CD4-positive, alpha-beta T cell treated with Interleukin-10 for 1 hour (primary cell): ENCODE measurements around the gene PTGES3L.
A peak's percentile ranks its signal among the peaks of the same experiment; 100 is the strongest.

Source experiments
- DNase-seq: peaks from one replicate; pipeline ENCODE4 v3.0.0-alpha.2; 2020

The PTGES3L gene

DNA sequence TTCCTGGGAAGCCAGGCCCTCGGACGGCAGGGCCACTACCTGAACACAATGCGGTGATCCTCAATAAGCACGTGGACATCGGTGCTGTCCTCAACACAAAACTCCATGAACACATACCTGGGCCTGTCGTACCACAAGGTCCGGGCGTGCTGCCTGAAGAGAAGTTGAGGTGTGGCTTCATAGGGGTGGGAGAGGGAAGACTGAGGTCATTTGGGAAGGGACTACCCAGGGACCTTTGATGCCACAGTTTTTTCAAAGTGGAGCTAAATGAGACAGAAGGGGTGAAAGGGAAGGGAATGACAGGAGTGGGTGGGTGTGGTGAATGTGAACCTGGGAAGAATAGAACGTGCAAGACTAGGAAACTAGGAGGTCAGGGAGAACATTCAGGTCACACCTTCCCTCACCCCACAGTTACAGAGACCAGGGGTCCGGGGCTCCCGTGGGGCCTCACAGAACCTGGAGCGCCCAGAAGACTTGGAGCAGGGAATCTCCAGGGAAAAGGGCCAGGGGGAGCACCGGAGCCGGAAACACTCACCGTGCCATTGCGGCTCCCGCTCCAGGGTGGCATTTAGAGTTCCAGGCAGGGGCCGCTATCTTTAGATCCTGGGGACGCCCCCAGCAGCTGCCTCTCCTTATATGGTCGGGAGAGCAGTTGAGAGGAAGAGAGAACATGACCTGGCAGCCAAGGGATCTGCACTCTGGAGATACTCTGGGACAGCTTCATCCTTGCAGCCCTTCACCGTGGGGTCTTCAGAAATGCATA is at the start of gene PTGES3L:
Gene PTGES3L, minus strand, starts transcription at position 570 of the 763 bp plus-strand sequence. Its CDS starts 27 bp downstream, at position 543.
- peak; percentile 31 for DNase-seq

DNA sequence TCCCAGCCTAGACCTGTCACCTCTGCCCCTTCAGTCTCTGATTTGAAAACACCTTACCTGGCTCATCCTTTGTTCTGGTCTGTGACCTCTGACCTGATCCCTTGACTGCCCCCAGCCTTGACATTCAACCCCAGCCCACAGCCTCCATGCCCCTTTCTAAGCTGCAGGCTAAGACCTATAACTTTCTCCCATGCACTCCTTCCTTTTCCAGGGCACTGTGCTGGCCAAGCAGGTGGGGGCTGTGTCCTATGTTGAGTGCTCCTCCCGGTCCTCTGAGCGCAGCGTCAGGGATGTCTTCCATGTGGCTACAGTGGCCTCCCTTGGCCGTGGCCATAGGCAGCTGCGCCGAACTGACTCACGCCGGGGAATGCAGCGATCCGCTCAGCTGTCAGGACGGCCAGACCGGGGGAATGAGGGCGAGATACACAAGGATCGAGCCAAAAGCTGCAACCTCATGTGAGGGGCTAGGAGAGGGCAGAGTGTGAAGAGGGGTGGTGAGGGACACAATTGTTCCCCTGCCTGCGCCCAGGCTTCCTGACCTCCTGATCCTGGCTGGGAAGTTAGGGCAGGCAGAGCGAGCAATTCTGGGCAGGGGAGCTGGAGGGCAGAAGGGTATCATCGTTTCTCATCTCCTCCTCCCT is 48.5 kb upstream of the PTGES3L start:
- DNase-seq: no peak

- DNase-seq: no peak
These were observed 47.5 kb upstream of the PTGES3L start for GRCh38 chr17:43027091-43028032.

DNA sequence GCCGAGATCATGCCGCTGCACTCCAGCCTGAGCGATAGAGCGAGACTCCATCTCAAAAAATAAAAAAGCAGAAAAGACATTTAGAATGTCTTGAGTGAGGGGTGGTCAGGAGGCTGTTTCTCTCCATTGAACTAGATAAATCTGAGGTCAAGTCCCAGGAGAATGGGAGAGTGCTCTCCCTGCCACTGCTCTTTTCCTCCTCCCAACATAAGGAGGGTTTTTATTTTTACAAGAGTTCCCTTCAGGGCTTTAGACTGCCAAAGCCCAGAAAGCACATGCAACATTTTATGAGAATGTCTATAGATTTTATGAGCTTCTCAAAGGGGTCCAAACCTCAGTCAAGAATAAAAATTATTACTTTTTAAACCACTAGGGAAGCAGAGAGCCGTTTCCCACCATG is 46.7 kb upstream of the PTGES3L start:
- no peak for DNase-seq

DNA sequence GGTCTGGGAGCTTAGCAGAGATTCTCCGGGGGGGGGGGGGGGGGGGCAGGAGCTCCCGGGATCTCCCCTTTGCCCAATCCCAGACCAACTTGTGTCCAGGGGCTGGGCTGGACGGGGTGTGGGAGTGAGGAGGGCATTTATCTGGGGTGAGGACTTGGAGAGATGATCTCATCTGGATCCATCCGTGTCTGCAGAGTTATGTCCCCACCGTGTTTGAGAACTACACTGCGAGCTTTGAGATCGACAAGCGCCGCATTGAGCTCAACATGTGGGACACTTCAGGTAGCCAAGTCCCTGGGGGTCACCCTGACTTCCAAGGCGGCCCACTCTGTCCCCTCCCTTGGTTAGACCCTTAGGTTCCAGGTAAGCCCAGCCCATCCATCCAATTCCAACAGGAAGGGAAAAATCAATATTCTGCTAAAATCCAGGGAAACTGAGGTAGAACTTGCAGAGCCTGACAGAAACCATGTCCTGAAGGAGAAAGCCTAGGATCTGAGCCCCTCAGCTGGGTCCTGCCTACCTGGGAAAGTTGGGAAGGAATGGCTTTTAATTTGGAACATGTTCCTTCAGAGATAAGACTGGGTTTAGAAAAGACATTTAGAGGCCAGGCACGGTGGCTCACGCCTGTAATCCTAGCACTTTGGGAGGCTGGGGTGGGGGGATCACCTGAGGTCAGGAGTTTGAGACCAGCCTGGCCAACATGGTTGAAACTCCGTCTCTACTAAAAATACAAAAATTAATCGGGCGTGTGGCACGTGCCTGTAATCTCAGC is 46.1 kb upstream of the PTGES3L start:
- DNase-seq: no peak

DNA sequence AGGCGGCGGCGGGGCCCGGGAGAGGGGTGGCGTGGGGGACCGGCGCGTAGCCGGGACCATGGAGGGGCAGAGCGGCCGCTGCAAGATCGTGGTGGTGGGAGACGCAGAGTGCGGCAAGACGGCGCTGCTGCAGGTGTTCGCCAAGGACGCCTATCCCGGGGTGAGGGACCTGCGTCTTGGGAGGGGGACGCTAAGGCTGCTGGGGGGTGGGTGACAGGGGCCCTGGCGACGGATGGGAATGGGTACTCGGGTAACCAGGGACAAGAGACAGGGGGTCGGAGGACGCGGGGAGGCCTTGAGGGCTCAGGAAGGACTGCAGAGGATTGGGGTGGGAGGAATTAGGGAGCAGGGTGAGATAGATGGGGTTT is 45.4 kb upstream of the PTGES3L start:
- DNase-seq: no peak

- DNase-seq: peak; percentile 88
These were observed 44.8 kb upstream of the PTGES3L start, which contains the start of gene RND2 for GRCh38 chr17:43024407-43025289. RND2 (plus strand) TSS chr17:43025231; CDS start chr17:43025348, 117 bp downstream.

DNA sequence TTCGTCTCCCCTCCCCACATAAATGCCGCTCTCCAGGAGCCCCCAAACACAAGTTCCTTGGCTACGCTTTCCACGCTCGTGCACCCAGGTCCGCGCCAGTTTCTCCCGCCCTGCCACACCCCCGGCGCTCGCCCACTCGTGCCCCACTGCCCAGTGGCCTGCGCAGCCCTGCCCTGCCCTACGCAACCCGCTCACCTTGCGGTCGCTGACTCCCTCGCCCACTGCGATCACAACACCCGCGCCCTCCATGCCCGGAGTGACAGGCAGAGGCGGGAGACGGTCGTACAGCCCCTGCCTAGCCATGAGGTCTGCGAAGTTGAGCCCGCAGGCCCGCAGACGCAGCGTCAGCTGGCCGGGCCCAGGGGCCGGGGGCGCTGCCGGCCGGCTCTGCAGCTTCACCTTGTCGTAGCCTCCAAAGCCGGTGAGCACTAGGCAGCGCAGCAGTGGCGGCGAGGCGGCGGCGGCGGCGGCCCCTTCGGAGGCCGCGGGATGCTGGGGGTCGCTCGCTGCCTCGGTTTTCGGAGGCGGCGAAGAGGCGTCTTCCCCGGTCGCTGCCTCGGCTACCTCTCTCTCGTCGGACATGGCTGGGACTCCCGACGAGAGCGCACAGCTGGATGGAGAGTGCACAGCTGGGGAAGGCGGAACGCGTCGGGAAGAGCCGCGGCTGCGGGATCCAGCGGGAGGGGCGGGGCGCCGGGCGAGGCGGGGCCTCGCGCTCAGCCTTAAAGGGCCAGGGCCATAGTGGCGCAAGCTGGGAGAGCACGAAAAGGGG is 42.0 kb upstream of the PTGES3L start, which contains the start of gene VAT1:
Gene VAT1, minus strand, starts transcription at position 645 of the 772 bp plus-strand sequence. Its CDS starts 63 bp downstream, at position 582.
- DNase-seq: peak; percentile 67

DNA sequence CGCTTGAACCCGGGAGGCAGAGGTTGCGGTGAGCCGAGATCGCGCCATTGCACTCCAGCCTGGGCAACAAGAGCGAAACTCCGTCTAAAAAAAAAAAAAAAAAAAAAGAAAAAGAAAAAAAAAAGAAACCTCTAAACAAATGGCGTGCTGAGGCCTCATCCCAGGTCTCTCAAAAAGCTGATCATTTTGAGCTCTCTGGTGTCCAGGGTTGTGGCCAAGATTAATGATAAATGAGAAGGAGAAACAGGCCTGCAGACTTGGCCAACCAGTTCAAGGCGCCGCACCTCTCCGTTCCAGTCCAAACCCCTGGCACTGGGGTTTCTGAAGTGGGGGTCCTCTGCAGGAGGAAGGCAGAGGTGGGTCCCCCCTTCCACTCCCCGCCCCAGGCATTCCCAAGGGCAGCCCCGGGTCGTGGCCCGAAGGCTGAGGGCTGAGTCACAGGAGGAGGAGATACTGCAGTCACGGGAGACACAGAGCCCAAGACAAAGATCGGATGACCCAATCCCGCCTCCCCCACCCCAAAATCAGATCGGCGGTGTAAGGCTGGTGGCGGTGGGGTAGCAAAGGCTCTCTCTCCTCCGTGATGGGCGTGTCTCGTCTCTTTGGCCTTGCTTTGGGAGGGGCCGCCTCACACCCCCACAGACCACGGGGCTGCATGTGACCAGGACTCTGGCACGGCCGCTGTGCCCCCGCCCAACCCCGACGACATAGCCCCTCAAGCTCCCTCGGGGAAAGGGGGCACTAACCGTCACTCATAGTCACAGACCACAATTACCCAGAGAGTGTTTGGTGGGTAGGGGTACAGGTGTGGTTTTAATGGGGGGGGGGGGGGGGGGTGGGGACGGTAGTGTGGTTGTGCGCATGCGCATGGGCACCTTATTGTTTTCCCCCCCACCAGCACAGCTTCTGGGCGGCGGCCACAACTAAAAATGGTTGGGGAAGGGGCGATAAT is 41.2 kb upstream of the PTGES3L start:
- peak; percentile 45 for DNase-seq

DNA sequence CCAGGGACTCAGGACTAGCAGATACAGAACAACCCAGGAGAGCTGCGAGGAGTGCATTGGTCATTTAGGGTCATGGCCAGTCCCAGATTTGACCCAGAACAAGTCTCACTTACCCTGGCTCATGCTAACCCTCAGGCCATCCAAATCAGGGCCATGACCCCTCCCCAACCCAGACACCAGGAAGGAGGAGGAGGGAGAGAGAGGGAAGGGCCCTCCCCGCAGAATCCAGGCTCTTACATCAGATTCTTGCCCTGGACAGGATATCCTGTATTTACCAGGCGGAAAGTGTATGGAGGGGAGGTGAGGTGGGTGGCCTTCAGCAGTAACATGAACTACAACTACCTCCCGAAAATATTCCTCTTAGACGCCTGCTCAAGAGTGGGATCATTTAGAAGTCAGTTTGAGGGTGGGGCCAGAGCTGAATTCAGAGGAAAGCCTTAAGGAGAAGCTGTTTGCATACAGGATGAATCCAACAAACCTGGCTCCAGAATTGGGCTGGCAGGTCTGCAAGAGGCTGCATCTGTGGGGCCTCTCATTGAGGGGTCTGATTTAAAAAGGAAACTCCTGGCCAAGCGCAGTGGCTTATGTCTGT is 40.2 kb upstream of the PTGES3L start:
- no peak for DNase-seq

DNA sequence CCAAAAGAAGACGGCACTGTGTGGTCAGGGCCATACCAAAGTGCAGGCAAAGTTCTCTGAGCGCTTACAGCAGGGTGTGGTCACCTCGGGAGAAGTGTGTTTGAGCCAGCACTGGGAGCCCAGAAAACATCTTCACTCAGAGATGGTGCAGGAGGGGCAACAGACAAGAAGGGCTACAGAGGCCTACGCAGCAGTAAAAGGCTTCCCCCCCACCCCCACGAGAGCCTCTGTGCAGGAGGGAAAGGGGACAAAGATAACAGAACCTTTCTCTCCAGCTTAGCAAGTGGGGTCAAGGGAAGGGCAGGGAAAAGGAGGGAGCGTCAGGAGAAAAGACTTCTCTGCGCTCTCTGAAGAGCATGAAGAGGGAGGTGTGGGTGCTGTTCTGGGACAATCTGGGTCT is 39.5 kb upstream of the PTGES3L start:
- DNase-seq: no peak

DNA sequence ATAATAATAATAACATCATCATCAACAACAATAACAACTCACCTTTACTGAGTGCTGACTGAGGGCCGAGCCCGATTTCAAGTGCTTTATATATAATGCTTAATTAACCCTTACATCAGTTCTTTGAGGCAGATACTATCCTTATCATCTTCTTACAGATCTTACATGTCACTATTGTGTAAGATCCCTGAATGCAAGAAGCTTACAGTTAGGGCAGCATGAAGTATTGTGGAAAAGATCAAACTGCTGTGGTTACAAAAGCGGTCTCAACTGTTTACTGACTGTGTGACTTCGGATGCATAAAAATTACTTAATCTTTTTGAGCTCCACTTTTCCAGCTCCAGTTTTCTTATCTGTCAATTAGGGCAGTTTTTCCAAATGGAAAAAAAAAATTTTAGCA is 39.1 kb upstream of the PTGES3L start:
- DNase-seq: no peak

GRCh38 chr17:43018008-43018853 is 38.4 kb upstream of the PTGES3L start:
- peak; percentile 61 for DNase-seq

DNA sequence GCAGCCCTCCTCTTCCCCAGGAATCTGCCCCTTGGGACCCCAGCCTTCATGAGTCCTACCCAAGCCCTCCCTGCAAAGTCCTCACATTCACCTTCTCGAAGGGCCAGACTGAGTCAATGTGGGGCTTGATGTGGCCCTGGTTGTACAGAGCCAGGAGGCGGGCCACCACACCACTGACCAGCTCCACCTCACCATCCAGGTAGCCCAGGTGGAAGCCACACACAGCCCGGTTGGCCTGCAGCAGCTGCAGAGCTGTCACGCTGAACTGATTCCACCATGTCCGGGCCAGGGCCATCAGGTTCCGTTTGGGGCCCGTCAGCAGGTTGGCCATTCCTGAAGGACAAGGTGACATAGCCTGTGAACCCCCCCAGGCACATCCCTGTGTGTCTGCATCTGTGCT is 36.3 kb upstream of the PTGES3L start:
- DNase-seq: no peak

GRCh38 chr17:43015579-43015978 is 35.7 kb upstream of the PTGES3L start:
- no peak for DNase-seq

DNA sequence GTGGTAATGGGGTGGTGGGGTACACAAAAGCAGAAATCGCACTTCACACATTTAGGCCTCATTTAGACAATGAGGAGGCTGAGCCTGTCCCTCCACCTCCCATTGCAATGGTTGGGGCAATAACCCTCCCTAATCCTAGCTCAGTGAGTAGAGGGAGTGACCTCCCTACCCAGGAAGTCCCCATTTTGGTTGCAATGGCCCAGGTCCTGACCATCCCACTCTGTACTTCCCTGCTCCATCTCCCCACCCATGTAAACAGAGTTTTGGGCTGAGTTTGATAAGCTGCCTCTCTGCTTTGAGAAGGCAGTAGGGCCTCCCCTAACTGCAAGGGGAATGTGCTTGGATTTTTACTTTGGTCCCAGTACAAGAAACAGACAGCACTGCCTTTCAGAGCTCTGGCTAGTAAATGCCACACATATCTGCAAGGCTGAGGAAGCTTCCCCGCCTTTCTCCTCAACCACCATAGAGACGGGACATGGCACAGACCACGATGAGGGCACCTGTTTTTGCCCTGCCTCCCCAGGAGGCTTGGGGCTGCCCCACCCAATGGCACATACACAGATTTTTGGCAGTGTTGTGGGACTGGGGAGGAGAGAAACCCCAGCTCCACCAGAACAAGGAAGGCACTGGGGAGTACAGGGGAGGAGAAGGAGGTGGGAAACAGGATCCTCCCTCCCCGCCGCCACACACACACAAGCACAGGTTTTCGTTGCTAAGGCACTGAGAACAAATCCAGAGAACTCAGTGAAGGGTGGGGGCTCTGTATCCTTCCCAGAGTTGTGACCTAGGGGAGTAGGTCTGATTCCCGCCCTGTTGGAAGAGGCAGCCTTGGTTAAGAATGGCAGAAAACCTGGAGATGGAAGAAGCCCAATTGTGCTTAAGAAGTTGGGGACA is 35.0 kb upstream of the PTGES3L start:
- DNase-seq: no peak
